IMR-90 (cell line): ENCODE results near the gene DCAKD. TPM values are rescaled to one million over a fixed set of nuclear protein-coding genes. Genes with fewer than 3 reads are reported as not detected.
A peak's percentile ranks its signal among the peaks of the same experiment; 100 is the strongest.

Experiments
- CEBPB ChIP-seq: IDR thresholded peaks from 2 replicates; pipeline ENCODE4 v1.6.1; 2012; ENCODE audit warnings: low read depth, low read length, improper control_type of control experiment
- POLR2A ChIP-seq: IDR thresholded peaks from 2 replicates; pipeline ENCODE4 v1.6.1; 2012; ENCODE audit warnings: mild to moderate bottlenecking, low read depth, low read length
- SMC3 ChIP-seq: fragments of 150-350 bp; IDR thresholded peaks from 2 replicates; pipeline ENCODE4 v1.6.1; 2016; ENCODE audit warnings: low read depth, mild to moderate bottlenecking, antibody characterized with exemption, low read length, moderate library complexity
- polyA plus RNA-seq, 3 experiments: library from polyadenylated mRNA; depleted of rRNA; stranded (reverse); fragments of >200 nt; gene quantifications; 2 replicates each; pipeline ENCODE4 v1.2.3, GENCODE V29; 2012; ENCODE audit warnings: low replicate concordance in 1 of 3
- total RNA-seq: library from RNA; depleted of rRNA; stranded (reverse); fragments of >200 nt; gene quantifications from 2 replicates; pipeline ENCODE4 v1.2.3, GENCODE V29; 2012
- TF ChIP-seq, protein P1 (sequence below): fragments of 150-350 bp; IDR thresholded peaks from 2 replicates; pipeline ENCODE4 v1.6.1; 2016; ENCODE audit warnings: low read depth, mild to moderate bottlenecking, low read length, moderate library complexity, borderline replicate concordance

Gene DCAKD
- total and polyA plus RNA-seq, 2 of the 4 experiments (the other 2 are of a cell fraction) = 31.3 to 47.9 TPM

DNA sequence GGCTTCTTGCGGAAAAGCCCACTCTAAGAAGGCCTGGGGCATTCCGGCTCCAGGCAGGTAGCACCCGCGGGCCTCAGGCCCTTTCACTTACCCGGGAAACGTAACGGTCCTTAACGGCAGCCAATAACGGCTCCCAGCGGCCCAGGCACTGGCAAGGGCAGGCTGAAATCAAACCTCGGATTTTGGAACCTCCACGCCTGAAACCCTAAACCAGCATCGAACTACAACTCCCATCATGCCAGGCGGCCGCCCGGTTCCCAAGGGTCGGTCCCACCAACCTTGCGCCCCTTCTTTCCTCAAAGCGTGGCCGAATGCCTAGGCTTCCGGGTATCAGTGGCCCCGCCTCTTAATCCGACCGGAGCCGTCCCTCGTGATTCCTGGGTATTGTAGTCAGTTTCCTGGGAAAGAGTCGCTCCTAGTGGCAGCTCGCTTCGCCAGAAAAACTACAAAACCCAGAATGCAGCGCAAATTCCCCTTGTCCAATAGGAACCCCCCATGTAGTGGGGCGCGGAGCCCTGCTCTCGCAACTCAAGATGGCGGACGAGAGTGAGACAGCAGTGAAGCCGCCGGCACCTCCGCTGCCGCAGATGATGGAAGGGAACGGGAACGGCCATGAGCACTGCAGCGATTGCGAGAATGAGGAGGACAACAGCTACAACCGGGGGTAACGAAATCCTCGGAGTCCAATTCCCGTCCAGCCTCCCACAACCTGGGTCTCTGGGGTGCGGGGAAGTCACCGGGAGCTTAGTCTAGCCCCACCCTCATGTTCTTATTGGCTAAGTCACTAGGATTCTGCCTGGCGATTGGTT, 9.6 kb upstream of the DCAKD start, which contains the start of gene NMT1 (continued):
- peak; percentile 76 for TF ChIP-seq CEBPB
- TF ChIP-seq, protein P1, sequence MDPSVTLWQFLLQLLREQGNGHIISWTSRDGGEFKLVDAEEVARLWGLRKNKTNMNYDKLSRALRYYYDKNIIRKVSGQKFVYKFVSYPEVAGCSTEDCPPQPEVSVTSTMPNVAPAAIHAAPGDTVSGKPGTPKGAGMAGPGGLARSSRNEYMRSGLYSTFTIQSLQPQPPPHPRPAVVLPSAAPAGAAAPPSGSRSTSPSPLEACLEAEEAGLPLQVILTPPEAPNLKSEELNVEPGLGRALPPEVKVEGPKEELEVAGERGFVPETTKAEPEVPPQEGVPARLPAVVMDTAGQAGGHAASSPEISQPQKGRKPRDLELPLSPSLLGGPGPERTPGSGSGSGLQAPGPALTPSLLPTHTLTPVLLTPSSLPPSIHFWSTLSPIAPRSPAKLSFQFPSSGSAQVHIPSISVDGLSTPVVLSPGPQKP = no peak
- TF ChIP-seq SMC3 = no peak
- peak; percentile 96 for TF ChIP-seq POLR2A
